ENCODE data around the gene POLR2J.
"Not testable (repeated sequence)": the region's sequence is repeated elsewhere in the genome, so short reads cannot be mapped to it uniquely, and the experiment has no call there.

- TF ChIP-seq CTCF, POLR2A (IDR thresholded peaks at IDR 0.05): not testable (repeated sequence)
These were observed 48.5 kb upstream of the POLR2J start for GRCh38 chr7:102527182-102527581.
